HG03575 (cell line): ENCODE results near the gene SAMD11.

ENCODE experiments used
- ATAC-seq: cut with Tn5 transposase; IDR thresholded peaks from one replicate; pipeline ENCODE4 v1.9.1; 2021; ENCODE audit not compliant: unreplicated experiment, insufficient number of reproducible peaks, low FRiP score; ENCODE audit errors: extremely low read depth

SAMD11 gene

DNA sequence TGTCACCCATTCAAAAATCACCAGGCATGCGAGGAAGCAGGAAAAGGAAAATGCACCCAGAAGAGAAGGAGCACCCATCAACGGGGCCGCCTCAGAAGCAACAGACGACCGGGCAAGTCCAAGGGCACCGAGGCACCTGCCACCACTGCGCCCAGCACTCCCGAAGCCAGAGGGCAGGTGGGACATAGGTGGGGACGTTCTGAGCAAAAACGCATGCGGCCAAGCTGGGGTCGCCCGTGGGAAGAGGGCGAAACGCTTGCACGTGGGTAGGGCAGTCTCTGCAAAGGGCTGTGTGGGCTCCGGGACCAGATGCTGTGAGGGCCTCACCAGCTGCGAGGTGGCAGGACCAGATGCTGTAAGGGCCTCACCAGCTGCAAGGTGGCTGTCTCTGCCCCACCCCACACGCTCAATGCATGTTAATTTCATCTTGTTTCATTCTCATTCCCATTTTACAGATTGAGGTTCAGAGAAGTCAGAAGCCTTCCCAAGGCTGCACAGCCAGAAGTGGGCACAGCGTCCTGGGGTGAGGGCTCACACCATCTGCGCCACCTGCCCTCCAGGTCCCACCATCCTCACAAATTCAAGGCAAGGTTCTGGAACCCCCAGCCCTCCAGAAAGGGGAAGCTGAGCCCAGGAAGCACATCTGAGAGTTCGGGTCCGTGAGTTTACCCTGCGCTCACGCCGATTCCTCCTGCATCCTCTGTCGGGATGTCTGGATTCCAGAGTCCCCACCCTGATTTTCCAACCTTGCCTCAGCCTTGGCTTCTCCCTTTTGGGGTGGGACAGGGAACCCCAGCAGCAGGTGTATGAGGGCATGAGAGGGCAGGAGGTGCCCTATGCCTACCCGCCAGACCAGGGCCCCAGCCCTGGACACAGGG, 8.2 kb upstream of the SAMD11 start:
- ATAC-seq: no peak

DNA sequence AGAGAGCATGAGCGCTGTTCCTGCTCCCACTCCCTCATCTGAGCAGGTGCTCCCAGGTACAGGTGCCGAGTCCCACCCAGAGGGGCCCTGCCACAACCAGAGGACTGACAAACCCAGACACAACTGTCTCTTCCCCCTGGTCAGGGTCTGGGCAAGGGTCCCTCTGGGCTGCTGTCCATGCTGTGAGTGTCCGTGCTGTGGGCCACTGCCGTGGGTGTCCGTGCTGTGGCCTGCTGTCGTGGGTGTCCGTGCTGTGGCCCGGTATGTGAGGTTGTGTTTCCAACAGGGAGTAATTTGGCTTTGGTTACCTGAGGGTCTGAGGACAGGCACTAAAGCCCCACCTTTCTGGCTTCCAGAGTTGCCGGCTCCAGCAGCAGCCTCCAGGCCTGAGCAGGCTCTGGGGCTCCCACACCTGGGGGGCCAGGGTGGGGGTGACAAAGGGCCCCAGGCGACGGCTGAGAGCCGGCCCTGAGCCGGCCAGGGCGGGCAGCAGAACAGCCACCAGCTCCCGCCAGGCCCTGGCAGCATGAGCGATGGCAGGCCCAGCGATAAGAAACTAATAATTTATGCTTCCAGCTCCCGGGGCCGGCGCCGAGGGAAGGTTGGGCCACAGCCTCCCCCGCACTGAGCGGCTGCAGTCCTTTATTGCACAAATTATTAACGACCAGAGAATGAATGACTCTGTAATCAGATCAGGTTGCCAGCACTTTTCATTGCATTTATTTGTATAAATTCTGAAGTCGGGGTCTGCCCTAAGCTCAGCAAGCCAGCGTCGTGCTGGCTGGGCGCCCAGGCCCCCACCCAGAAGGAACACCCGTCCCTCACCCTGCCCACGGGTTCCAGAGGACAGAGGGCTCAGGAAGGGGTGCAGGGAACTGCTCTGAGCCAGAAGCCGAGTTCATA, 7.3 kb upstream of the SAMD11 start:
- ATAC-seq: no peak

- ATAC-seq: no peak
Measured at GRCh38 chr1:917076-917459, 6.7 kb upstream of the SAMD11 start.

GRCh38 chr1:917466-918091, 6.1 kb upstream of the SAMD11 start:
- ATAC-seq: no peak

GRCh38 chr1:918353-918752, 5.4 kb upstream of the SAMD11 start:
- ATAC-seq: no peak

DNA sequence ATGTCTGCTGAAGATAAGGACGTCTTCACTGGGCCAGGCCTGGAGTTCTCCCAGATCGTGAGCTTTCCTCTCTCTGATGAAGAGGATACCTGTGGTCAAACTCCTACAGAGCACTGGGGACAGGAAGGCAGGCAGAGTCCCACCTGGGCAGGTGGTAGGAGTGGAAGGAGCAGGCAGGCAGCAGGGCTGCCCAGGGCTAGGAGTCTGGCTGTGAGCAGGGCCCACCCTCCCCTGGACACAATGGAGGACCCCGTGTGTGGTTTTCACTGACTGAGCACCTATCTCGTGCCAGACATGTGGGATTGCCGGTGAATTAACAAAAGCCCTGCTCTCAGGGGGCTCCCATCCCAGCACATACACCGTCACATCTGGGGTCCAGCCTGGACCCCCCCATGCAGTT, 4.9 kb upstream of the SAMD11 start:
- no peak for ATAC-seq

GRCh38 chr1:919271-919872, 4.4 kb upstream of the SAMD11 start:
- no peak for ATAC-seq

- no peak for ATAC-seq
Measured at GRCh38 chr1:920010-920409, 3.7 kb upstream of the SAMD11 start.

DNA sequence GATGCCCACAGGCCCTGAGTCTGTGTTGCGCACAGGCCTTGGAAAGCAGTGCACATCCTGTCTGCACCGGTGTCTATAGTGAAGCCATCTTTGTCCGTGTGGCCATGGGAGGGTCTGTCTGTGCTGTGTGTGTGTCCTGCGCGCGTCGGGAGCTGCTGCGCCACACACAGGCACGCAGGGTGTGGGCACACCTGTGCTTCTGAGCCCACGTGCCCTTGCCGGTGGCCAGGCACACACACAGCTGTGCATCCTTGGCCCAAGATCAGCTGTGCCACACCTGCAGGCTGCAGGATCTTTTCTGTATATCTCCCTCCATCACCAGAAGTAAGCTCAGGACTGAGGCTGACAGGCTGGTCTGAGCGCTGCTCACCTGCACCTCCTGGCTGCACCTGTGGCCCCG, 3.2 kb upstream of the SAMD11 start:
- ATAC-seq: no peak

GRCh38 chr1:921011-921837, 2.5 kb upstream of the SAMD11 start:
- ATAC-seq: no peak

DNA sequence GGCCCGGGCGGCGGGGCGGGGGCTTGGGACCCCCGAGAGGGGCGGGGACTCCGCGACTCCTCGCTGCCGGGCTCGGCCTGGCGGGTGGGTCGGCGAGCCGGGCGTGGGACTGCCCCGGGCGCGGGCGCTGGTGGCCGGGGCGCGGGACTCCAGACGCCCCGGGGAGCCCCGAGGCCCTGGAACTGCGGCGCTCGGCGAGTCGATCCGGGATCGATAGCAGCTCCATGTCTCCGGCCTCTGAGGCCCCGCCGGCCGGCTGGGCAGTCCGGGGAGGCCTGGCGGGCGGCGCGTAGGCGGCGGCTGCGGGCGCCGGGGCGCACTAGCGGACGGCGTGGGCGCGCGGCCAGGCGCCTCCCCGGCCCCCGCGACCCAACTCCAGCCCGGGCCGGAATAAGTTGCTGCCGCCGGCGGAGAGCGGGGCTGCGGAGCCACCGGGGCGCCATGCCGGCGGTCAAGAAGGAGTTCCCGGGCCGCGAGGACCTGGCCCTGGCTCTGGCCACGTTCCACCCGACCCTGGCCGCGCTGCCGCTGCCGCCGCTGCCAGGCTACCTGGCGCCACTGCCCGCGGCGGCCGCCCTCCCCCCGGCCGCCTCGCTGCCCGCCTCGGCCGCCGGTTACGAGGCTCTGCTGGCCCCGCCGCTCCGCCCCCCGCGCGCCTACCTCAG, 400 bp downstream of the SAMD11 start:
- ATAC-seq: no peak

DNA sequence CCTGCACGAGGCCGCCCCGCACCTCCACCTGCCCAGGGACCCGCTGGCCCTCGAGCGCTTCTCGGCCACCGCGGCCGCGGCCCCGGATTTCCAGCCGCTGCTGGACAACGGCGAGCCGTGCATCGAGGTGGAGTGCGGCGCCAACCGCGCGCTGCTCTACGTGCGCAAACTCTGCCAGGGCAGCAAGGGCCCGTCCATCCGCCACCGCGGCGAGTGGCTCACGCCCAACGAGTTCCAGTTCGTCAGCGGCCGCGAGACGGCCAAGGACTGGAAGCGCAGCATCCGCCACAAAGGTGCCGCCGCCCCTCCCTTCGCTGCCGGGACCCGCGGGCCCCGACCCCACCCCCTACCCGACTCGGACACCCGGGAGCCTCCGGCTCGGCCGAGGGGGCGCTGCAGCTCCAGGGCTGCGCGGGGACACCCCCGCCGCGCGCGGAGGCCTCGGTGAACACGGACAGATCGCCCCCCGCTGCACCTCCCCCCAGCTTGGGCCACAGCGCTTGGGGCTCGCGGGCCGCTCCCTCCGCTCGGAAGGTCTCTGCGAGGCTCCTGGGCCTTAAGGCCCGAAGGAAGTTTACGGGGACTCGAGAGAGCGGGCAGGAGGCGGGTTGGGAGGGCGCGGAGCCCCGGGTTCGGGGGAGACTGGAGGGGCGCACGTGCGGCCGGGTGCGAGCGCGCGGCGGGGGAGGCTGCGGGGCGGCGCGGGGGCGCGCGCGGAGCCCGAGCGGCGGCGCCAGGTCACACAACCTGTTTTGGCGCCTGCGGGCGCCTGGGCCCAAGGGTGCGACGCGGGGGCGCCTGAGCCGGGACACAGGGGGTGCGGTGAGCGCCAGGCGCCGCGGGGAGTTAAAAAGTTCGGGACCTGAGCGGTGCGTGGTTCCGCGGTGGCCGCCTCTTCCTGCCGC, 1.2 kb downstream of the SAMD11 start:
- ATAC-seq: no peak

DNA sequence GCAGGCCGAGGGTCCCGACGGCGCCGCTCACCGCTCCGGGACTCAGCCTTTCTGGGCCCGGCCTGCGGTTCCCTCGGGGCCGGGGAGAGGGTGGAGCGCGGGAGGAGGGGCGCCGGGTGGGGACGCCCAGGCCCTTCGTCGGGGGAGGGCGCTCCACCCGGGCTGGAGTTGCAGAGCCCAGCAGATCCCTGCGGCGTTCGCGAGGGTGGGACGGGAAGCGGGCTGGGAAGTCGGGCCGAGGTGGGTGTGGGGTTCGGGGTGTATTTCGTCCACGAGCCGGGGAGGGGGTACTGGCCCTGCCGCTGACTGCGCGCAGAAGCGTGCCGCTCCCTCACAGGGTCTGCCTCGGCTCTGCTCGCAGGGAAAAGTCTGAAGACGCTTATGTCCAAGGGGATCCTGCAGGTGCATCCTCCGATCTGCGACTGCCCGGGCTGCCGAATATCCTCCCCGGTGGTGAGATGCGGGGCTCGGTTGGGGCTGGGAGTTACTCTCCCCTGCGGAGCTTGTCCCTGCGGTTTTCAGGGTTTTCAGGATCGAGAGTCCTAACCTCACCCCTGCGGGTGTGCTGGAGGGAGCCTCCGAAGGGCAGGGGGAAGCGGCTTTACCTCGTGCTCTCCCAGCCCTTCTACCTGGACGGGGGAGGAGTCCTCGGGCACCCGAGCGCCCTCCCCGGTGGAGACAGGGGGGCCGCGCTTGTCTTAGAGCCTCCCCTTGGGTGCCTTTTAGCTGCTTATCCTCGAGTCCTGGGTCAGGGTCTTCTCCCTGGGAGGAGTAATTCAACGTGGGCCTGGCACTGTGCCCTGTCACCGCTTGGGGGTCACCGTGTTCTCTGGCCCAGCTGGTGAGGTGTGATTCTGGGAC, 2.1 kb downstream of the SAMD11 start:
- ATAC-seq: no peak

DNA sequence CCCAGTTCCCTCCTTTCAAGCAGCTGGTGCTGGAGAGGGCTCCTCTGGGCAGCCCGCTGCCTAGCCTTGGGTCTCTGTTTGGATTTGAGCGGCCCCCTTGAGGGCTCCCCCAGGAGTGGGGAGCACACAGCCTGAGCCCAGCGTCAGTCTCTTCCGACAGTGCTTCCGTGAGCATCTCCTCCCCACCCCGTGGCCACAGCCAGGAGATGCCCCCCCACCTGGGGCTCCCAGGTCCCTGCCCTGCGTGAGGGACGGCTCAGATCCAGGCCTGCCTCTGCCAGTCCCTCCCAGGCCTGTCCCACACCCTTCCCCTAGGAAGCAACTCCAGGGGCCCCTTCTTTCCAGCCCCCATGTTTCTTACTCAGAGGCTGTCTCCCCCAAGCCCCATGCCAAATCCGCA, 3.5 kb downstream of the SAMD11 start:
- ATAC-seq: no peak

DNA sequence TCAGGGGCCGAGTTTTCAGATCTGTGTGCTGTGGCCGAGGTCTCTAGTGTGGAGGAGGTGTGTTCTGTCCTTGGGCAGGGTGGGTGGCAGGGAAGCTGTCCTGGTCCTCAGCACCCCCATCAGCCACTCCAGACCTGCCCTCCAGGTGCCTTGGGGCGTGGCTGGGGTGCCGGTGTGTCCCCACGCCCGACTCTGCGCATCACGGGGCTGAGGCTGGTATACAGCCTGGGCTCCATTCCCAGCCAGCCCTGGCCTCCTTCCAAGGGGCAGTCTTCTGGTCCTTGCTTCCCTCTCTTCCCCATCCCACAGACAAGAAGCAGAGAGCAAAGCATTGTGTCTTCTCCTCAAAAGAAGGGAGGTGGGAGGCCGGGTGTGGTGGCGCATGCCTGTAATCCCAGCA, 4.0 kb downstream of the SAMD11 start:
- no peak for ATAC-seq
